Suprapubic skin (tissue), 3 donors: ENCODE measurements around the gene RNF183.

Experiments
- CTCF ChIP-seq, 2 donors: fragments of 200-600 bp in 1 of 2; fragments of 450-650 bp in 1 of 2; sonication (generic) in 1 of 2; IDR thresholded peaks; one replicate each; pipeline ENCODE4 v1.5.1; 2016 to 2019; ENCODE audit warnings: antibody characterized with exemption in 2 of 2, mild to moderate bottlenecking in 1 of 2, moderate library complexity in 1 of 2
- POLR2AphosphoS5 ChIP-seq, 3 donors: sonication (generic); formaldehyde crosslinking; IDR thresholded peaks; one replicate each; pipeline ENCODE4 v1.6.1; 2017; ENCODE audit warnings: antibody characterized with exemption in 3 of 3

- no peak for TF ChIP-seq POLR2AphosphoS5 (IDR thresholded peaks at IDR 0.05)
- no peak for TF ChIP-seq CTCF (IDR thresholded peaks at IDR 0.05)
Measured at GRCh38 chr9:113298311-113298710, 4.9 kb downstream of the RNF183 start.
